AG09309 (cell line): Measurements from ENCODE around the gene CDC26.

Source experiments
- DNase-seq: peaks from one replicate; pipeline ENCODE4 v3.0.0-alpha.2; 2010; ENCODE audit warnings: low read depth
- H3K4me3 ChIP-seq: 2 replicates; pipeline ENCODE4 v1.5.1; 2011; ENCODE audit warnings: mild to moderate bottlenecking, low read depth, low read length, moderate library complexity; ENCODE audit not compliant: control insufficient read depth
- CTCF ChIP-seq: IDR thresholded peaks from 2 replicates; pipeline ENCODE4 v1.5.1; 2011; ENCODE audit warnings: mild to moderate bottlenecking, low read depth, low read length, inconsistent platforms; ENCODE audit not compliant: insufficient read depth, control insufficient read depth; ENCODE audit errors: missing control alignments

Gene CDC26

GRCh38 chr9:113293285-113293878 is 18.0 kb upstream of the CDC26 start:
- TF ChIP-seq CTCF, result no peak
- no peak overlapping the region for H3K4me3 ChIP-seq
- peak; percentile 42 for DNase-seq

DNA sequence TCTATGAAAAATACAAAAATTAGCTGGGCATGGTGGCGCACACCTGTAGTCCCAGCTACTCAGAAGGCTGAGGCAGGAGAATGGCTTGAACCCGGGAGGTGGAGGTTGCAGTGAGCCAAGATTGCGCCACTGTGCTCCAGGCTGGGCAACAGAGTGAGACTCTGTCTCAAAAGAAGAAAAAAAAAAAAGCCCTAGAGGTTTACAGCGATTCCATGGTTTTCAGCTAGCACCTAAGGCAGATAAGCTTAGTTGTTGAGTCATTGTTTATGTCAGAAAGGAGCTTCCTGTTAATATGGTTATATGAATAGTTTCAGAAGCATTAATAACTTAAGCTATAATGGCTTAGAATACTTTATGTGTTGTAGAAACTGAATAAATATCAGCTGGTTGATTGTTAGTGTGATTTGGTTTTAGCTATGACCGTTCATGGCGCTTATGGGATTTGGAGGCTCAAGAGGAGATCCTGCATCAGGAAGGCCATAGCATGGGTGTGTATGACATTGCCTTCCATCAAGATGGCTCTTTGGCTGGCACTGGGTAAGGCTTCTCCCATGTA is 14.8 kb upstream of the CDC26 start:
- TF ChIP-seq CTCF, result no peak
- H3K4me3 ChIP-seq, result no peak overlapping the region
- DNase-seq, result no peak

GRCh38 chr9:113289091-113289490 is 13.7 kb upstream of the CDC26 start:
- no peak for DNase-seq
- no peak for TF ChIP-seq CTCF
- no peak overlapping the region for H3K4me3 ChIP-seq

- DNase-seq, result no peak
- TF ChIP-seq CTCF, result no peak
- no peak overlapping the region for H3K4me3 ChIP-seq
Observed at GRCh38 chr9:113281356-113281755, 6.0 kb upstream of the CDC26 start.

- TF ChIP-seq CTCF, result no peak
- DNase-seq, result no peak
- H3K4me3 ChIP-seq, result no peak overlapping the region
Observed at GRCh38 chr9:113278840-113279239, 3.5 kb upstream of the CDC26 start.

DNA sequence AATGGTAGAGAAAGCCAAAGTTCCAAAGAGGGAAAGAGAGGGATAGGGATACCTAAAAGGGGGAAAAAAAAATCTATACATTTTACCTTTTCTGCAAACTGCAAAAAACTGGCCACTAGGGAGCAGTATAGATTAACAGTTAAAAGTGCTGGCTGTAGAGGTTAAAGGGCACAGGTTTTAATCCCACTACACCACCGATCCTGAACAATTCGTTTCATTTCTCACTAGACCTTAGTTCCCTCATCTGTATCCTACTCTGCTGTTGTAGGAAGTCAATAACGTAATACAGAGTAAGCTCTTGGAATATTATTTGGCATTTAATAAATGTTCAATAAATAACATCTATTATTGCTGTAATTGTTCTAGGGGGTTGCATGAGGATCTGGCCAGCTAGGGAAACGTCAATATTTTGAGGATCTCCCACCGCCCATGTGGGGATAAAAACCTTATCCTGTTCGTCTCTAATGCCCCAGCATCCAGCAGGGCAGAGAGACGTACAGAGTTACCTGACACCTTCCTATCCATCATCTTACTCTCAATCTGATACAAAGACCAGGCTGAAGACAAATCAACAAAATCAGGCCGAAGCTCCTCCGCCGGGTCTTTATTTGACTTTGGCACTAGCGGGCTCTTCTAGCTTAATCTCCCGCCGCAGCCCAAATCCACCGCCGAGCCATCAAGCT is 757 bp downstream of the CDC26 start:
- peak overlapping the region; percentile 100 for H3K4me3 ChIP-seq
- TF ChIP-seq CTCF, result peak; percentile 60
- DNase-seq, result peak; percentile 20
